WTC11 (cell line): Measurements from ENCODE around the gene KLHL34. TPM values are rescaled to one million over a fixed set of nuclear protein-coding genes. Genes with fewer than 3 reads are reported as not detected.

Source experiments
- ATAC-seq: fragments of 200-7000 bp; cut with Tn5 transposase; 2 replicates; pipeline ENCODE4 v1.10.0; 2021; ENCODE audit warnings: mild to moderate bottlenecking, moderate library complexity
- CTCF ChIA-PET: fragments of 300-600 bp; sonication (Branson Sonifier 250); formaldehyde crosslinking; loops from one replicate; lab custom pipeline; 2021; ENCODE audit warnings: antibody characterized with exemption; lab: Charles Lee
- POLR2A ChIA-PET: fragments of 350-600 bp; sonication (Branson Sonifier 250); formaldehyde crosslinking; loops from one replicate; lab custom pipeline; 2021; ENCODE audit warnings: antibody characterized with exemption; lab: Charles Lee
- DNase-seq: peaks from one replicate; pipeline ENCODE4 v3.0.0; 2021; ENCODE audit warnings: low spot score
- H3K27ac Mint-ChIP-seq: 2 replicates; pipeline ENCODE4 v1.8.0; 2021; ENCODE audit warnings: mixed read lengths
- H3K27me3 Mint-ChIP-seq: 2 replicates; pipeline ENCODE4 v1.8.0; 2021; ENCODE audit warnings: low read depth, mild to moderate bottlenecking, moderate library complexity, mixed read lengths
- H3K36me3 Mint-ChIP-seq: 2 replicates; pipeline ENCODE4 v1.8.0; 2021; ENCODE audit warnings: mixed read lengths
- H3K4me1 Mint-ChIP-seq: 2 replicates; pipeline ENCODE4 v1.8.0; 2022; ENCODE audit warnings: mixed read lengths
- H3K4me3 Mint-ChIP-seq: 2 replicates; pipeline ENCODE4 v1.8.0; 2021; ENCODE audit warnings: mild to moderate bottlenecking, moderate library complexity, mixed read lengths
- H3K9me3 Mint-ChIP-seq: 2 replicates; pipeline ENCODE4 v1.8.0; 2021; ENCODE audit warnings: mixed read lengths
- ATF6 ChIP-seq: sonication (generic); formaldehyde crosslinking; IDR thresholded peaks from 2 replicates; pipeline ENCODE4 v1.8.1; 2023; ENCODE audit warnings: mild to moderate bottlenecking, missing genetic modification reagents
- CREB1 ChIP-seq: sonication (generic); formaldehyde crosslinking; IDR thresholded peaks from 2 replicates; pipeline ENCODE4 v1.8.0; 2023; ENCODE audit warnings: mild to moderate bottlenecking, missing genetic modification reagents
- CTCF ChIP-seq: fragments of 200-600 bp; IDR thresholded peaks from 2 replicates; pipeline ENCODE4 v1.8.0; 2022; ENCODE audit warnings: antibody characterized with exemption
- FOXK1 ChIP-seq: sonication (generic); formaldehyde crosslinking; IDR thresholded peaks from 2 replicates; pipeline ENCODE4 v1.8.0; 2022; ENCODE audit warnings: mild to moderate bottlenecking, moderate library complexity, missing genetic modification reagents
- GRHL2 ChIP-seq: fragments of 250-450 bp; sonication (Bioruptor Pico); IDR thresholded peaks from 2 replicates; pipeline ENCODE4 v1.8.0; 2022; ENCODE audit warnings: mild to moderate bottlenecking, moderate library complexity; ENCODE audit not compliant: insufficient replicate concordance, severe bottlenecking
- GTF2I ChIP-seq: fragments of 250-450 bp; sonication (Bioruptor Pico); conservative IDR thresholded peaks from 2 replicates; pipeline ENCODE4 v1.4.0; 2021; ENCODE audit warnings: mild to moderate bottlenecking
- MXD4 ChIP-seq: fragments of 250-450 bp; sonication (Bioruptor Pico); IDR thresholded peaks from 2 replicates; pipeline ENCODE4 v1.8.0; 2021; ENCODE audit warnings: mild to moderate bottlenecking, moderate library complexity, borderline replicate concordance
- NR1H2 ChIP-seq: sonication (generic); formaldehyde crosslinking; IDR thresholded peaks from 2 replicates; pipeline ENCODE4 v1.9.0; 2021; ENCODE audit warnings: mild to moderate bottlenecking, moderate library complexity, missing genetic modification reagents
- PRRX2 ChIP-seq: fragments of 250-450 bp; sonication (Bioruptor Pico); IDR thresholded peaks from 2 replicates; pipeline ENCODE4 v1.8.0; 2021; ENCODE audit warnings: mild to moderate bottlenecking
- SMAD3 ChIP-seq: sonication (generic); formaldehyde crosslinking; IDR thresholded peaks from 2 replicates; pipeline ENCODE4 v1.8.0; 2022; ENCODE audit warnings: missing genetic modification reagents, mild to moderate bottlenecking, borderline replicate concordance
- SOX15 ChIP-seq: fragments of 250-450 bp; sonication (Bioruptor Pico); IDR thresholded peaks from 2 replicates; pipeline ENCODE4 v1.9.0; 2021; ENCODE audit warnings: mild to moderate bottlenecking
- STAT6 ChIP-seq: sonication (generic); formaldehyde crosslinking; conservative IDR thresholded peaks from 2 replicates; pipeline ENCODE4 v1.8.1; 2023; ENCODE audit warnings: mild to moderate bottlenecking, low read depth, missing genetic modification reagents, moderate library complexity
- TEAD4 ChIP-seq: sonication (generic); formaldehyde crosslinking; IDR thresholded peaks from 2 replicates; pipeline ENCODE4 v1.8.0; 2022; ENCODE audit warnings: mild to moderate bottlenecking, missing genetic modification reagents
- ZNF138 ChIP-seq: sonication (generic); formaldehyde crosslinking; conservative IDR thresholded peaks from 2 replicates; pipeline ENCODE4 v1.8.1; 2022; ENCODE audit warnings: mild to moderate bottlenecking, moderate library complexity, missing genetic modification reagents
- ZNF416 ChIP-seq: fragments of 250-450 bp; sonication (Bioruptor Pico); IDR thresholded peaks from 2 replicates; pipeline ENCODE4 v1.9.0; 2021; ENCODE audit warnings: mild to moderate bottlenecking, inconsistent platforms
- total RNA-seq: library from RNA; stranded (reverse); gene quantifications from 3 replicates; pipeline ENCODE4 v1.2.3, GENCODE V29; 2021
- TF ChIP-seq, protein P1 (sequence below): sonication (generic); formaldehyde crosslinking; IDR thresholded peaks from 2 replicates; pipeline ENCODE4 v1.8.0; 2023; ENCODE audit warnings: mild to moderate bottlenecking, missing genetic modification reagents
- TF ChIP-seq, protein P2 (sequence below): fragments of 250-450 bp; sonication (Bioruptor Pico); conservative IDR thresholded peaks from 2 replicates; pipeline ENCODE4 v1.9.0; 2021; ENCODE audit warnings: mild to moderate bottlenecking

The KLHL34 gene
- total RNA-seq, 1 experiment from 2014 or later = 1.6 TPM

- DNase-seq (no peak), ATAC-seq (no peak)
- H3K4me1 Mint-ChIP-seq = peaks cover 3% of the 10 kb centered on the region; the same call in 1 of the 2 replicates
- H3K36me3 Mint-ChIP-seq = no peaks in the 10 kb centered on the region
- H3K9me3 Mint-ChIP-seq = no peaks in the 10 kb centered on the region
- TF ChIP-seq GTF2I (CRISPR knock-in tag) (no peak), ZNF416 (CRISPR knock-in tag) (no peak), NR1H2 (CRISPR knock-in tag) (no peak), PRRX2 (CRISPR knock-in tag) (no peak), GRHL2 (no peak)
- no peaks in the 10 kb centered on the region for H3K27me3 Mint-ChIP-seq
- H3K4me3 Mint-ChIP-seq = no peak overlapping the region
- ChIA-PET POLR2A (no interaction called here), CTCF (no interaction called here)
- no peak overlapping the region for H3K27ac Mint-ChIP-seq
Observed at GRCh38 chrX:21638311-21638710, 19.8 kb downstream of the KLHL34 start.

- no peak for DNase-seq
- Mint-ChIP-seq H3K4me1 (no peaks in the 10 kb centered on the region), H3K9me3 (peaks cover 18% of the 10 kb centered on the region; the same call in 1 of the 2 replicates), H3K27ac (no peak overlapping the region), H3K4me3 (no peak overlapping the region), H3K36me3 (peaks cover 16% of the 10 kb centered on the region), H3K27me3 (no peaks in the 10 kb centered on the region)
- no peak for ATAC-seq
- ChIA-PET CTCF (no interaction called here), POLR2A (no interaction called here)
- no peak for TF ChIP-seq TEAD4 (CRISPR knock-in tag)
- no peak for TF ChIP-seq FOXK1 (CRISPR knock-in tag)
- TF ChIP-seq ZNF138 (CRISPR knock-in tag) = no peak
- TF ChIP-seq MXD4 (CRISPR knock-in tag) = no peak
- TF ChIP-seq STAT6 (CRISPR knock-in tag) = no peak
- TF ChIP-seq SMAD3 = no peak
- no peak for TF ChIP-seq CREB1
- TF ChIP-seq, protein P1, sequence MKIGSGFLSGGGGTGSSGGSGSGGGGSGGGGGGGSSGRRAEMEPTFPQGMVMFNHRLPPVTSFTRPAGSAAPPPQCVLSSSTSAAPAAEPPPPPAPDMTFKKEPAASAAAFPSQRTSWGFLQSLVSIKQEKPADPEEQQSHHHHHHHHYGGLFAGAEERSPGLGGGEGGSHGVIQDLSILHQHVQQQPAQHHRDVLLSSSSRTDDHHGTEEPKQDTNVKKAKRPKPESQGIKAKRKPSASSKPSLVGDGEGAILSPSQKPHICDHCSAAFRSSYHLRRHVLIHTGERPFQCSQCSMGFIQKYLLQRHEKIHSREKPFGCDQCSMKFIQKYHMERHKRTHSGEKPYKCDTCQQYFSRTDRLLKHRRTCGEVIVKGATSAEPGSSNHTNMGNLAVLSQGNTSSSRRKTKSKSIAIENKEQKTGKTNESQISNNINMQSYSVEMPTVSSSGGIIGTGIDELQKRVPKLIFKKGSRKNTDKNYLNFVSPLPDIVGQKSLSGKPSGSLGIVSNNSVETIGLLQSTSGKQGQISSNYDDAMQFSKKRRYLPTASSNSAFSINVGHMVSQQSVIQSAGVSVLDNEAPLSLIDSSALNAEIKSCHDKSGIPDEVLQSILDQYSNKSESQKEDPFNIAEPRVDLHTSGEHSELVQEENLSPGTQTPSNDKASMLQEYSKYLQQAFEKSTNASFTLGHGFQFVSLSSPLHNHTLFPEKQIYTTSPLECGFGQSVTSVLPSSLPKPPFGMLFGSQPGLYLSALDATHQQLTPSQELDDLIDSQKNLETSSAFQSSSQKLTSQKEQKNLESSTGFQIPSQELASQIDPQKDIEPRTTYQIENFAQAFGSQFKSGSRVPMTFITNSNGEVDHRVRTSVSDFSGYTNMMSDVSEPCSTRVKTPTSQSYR (CRISPR knock-in tag) = no peak
- TF ChIP-seq ATF6 (CRISPR knock-in tag) = no peak
Observed at GRCh38 chrX:21632027-21632426, 26.1 kb downstream of the KLHL34 start.

GRCh38 chrX:21623778-21624501 is 34.2 kb downstream of the KLHL34 start:
- H3K4me3 Mint-ChIP-seq = no peak overlapping the region
- DNase-seq = no peak
- H3K4me1 Mint-ChIP-seq = peaks cover 4% of the 10 kb centered on the region; the same call in 1 of the 2 replicates
- peaks cover 19% of the 10 kb centered on the region for H3K36me3 Mint-ChIP-seq
- POLR2A ChIA-PET = no interaction called here
- no peak overlapping the region for H3K27ac Mint-ChIP-seq
- CTCF ChIA-PET = no interaction called here
- ATAC-seq = no peak
- H3K9me3 Mint-ChIP-seq = peaks cover 18% of the 10 kb centered on the region
- no peaks in the 10 kb centered on the region for H3K27me3 Mint-ChIP-seq
- no peak for TF ChIP-seq CTCF
- no peak for TF ChIP-seq SOX15 (CRISPR knock-in tag)
- TF ChIP-seq FOXK1 (CRISPR knock-in tag) = no peak
- TF ChIP-seq, protein P2, sequence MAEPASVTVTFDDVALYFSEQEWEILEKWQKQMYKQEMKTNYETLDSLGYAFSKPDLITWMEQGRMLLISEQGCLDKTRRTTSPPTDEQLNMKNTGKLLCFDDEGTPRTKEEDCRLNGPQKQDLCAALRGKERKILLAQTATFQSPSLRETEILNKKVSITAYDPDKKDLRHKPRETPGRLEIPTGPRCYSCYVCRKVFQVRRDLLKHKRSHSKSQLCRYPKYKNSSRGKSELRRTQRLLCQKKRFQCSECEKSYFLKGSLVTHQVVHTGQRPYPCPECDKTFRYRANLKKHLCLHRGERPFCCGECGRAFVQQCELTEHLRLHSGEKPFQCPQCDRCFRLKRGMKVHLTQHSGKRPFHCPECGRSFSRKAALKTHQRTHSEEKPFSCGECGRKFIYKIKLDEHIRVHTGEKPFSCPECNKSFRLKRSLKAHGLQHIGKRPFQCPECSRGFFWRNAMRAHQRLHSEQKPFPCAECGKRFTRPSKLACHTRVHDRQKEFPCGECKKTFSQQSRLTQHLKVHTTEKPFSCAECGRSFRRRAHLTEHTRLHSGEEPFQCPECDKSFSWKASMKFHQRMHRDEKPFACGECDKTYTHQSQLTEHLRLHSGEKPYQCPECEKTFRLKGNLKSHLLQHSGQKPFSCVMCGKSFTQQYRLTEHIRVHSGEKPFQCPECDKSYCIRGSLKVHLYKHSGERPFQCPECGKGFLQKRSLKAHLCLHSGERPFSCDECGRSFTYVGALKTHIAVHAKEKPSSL = no peak
- TF ChIP-seq TEAD4 (CRISPR knock-in tag) = no peak
